Measurements from ENCODE around the gene KIF5C.

DNA sequence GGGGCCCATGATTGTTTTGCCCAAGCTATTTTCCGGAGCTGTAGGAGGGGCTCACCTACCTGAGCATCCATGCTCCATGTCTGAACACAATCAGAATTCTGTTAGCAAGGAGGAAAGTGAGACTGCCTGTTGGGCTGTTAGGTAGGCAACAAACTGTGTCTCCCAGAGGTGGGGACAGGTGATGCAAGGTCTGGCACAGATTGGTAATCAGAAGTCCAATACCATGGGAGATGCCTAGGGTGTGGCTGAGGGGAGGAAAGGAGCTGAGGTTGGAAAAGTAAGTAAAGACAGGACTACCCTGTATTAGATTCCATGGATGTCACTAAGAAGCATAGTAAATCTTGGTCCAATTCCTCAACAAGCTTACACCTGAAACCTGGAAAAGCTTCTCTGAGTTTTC lies 166.5 kb downstream of the KIF5C start:
- TF ChIP-seq CTCF (IDR thresholded peaks at IDR 0.05) = no peak
- no peak for TF ChIP-seq POLR2A (IDR thresholded peaks at IDR 0.05)
- no peak for TF ChIP-seq POLR2AphosphoS5 (IDR thresholded peaks at IDR 0.05; ENCODE audit: insufficient read depth in 1 of 2, low read depth in 1 of 2)
